Measurements from ENCODE around the gene CEP164. TPM values are rescaled to one million over a fixed set of nuclear protein-coding genes. Genes with fewer than 3 reads are reported as not detected.

The CEP164 gene
- total RNA-seq, 2 experiments from 2014 or later: 23.9 to 24.6 TPM

DNA sequence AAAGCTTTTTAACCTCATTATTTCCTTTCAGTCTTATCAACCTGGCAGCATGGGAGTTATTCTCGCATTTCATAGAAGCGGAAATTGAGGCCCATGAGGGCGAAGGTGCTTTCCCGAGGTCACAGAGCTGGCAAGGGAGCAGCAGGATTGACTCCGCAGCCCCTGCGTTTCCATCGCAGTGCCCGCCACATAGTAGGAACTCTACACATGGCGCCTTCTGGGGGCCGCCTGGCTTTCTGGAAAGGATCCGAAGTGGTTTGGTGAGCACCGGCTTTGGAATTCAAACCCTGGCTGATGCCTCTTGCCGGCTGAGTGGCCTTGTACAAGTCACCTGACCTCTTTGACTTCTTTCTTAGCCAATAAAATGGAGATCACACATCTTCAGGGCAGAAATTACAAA, 93.4 kb downstream of the CEP164 start:
- no peak overlapping the region for H3K27ac Mint-ChIP-seq
- intact Hi-C loops (cut with micrococcal nuclease): loop anchor here (10.0 kb wide), 1 partner anchor 634 kb away; no protein-coding TSS in a partner anchor
- no peak for DNase-seq
- CTCF ChIA-PET: no interaction called here
- H3K36me3 Mint-ChIP-seq (ENCODE audit: low read depth): no peaks in the 10 kb centered on the region
- H3K9me3 Mint-ChIP-seq: no peaks in the 10 kb centered on the region
- no peaks in the 10 kb centered on the region for H3K4me1 Mint-ChIP-seq (ENCODE audit: low read depth)
- peaks cover 2% of the 10 kb centered on the region for H3K27me3 Mint-ChIP-seq (ENCODE audit: low read depth)
- H3K4me3 Mint-ChIP-seq: no peak overlapping the region

DNA sequence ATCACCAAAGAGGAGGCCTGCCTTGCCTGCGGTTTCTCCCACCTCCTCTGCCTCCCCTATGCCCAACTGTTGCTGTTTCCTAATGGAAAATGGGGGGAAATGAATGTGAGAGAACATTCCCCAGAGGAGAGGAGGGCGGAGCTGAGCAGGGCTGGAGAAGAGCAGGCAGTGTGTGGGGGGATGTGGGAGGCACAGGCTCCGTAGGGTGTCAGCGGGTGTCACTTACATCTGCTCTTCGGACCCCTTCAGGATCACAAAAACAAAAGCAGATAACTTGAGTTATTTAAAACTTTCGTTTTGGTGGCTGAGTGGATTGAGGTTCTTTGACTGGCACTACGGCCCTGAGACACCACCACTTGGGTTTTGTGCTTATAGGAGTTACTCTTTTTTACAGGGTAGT, 93.8 kb downstream of the CEP164 start:
- H3K36me3 Mint-ChIP-seq (ENCODE audit: low read depth): no peaks in the 10 kb centered on the region
- CTCF ChIA-PET: no interaction called here
- no peak overlapping the region for H3K27ac Mint-ChIP-seq

GRCh38 chr11:117423046-117423575, 95.5 kb downstream of the CEP164 start:
- Mint-ChIP-seq H3K36me3 (ENCODE audit: low read depth) (no peaks in the 10 kb centered on the region), H3K9me3 (no peaks in the 10 kb centered on the region), H3K27me3 (ENCODE audit: low read depth) (peaks cover 4% of the 10 kb centered on the region), H3K27ac (no peak overlapping the region), H3K4me1 (ENCODE audit: low read depth) (no peaks in the 10 kb centered on the region), H3K4me3 (no peak overlapping the region)
- CTCF ChIA-PET: interaction anchor here (0.7 to 1.1 kb wide), 2 partner anchors 199 to 264 kb away, joined by 3 to 5 read pairs; no protein-coding TSS in a partner anchor
- intact Hi-C loops (cut with micrococcal nuclease): loop anchor here (10.0 kb wide), 1 partner anchor 632 kb away; no protein-coding TSS in a partner anchor
- no peak for DNase-seq

More for the DNA sequence above, 93.8 kb downstream of the CEP164 start:
- Mint-ChIP-seq H3K4me3 (no peak overlapping the region), H3K4me1 (ENCODE audit: low read depth) (no peaks in the 10 kb centered on the region), H3K27me3 (ENCODE audit: low read depth) (peaks cover 4% of the 10 kb centered on the region), H3K9me3 (no peaks in the 10 kb centered on the region)
- intact Hi-C loops (cut with micrococcal nuclease): loop anchor here (10.0 kb wide), 1 partner anchor 633 kb away; no protein-coding TSS in a partner anchor
- no peak for DNase-seq

DNA sequence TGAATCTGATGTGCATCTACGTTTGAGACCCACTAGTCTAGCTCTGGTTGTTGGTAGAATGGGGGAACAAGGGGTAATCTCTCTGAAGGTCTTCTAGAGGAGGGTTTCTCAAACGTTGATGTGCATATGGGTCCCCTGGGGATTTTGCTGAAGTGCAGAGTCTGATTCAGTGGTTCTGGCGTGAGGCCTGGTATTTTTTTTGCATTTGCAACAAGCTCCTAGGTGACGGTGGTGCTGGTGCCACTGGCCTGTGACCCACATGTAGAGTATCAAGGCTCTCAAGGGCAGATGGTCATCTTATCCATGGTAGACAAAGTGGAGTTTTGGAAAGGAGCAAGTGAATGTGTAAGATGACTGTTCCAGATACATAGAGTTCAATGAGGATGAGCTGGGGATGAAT, 97.1 kb downstream of the CEP164 start:
- no peak overlapping the region for H3K27ac Mint-ChIP-seq
- peaks cover 4% of the 10 kb centered on the region for H3K27me3 Mint-ChIP-seq (ENCODE audit: low read depth)
- no peaks in the 10 kb centered on the region for H3K4me1 Mint-ChIP-seq (ENCODE audit: low read depth)
- H3K4me3 Mint-ChIP-seq: no peak overlapping the region
- CTCF ChIA-PET: interaction anchor here (0.5 to 3.9 kb wide), 11 partner anchors 10 to 628 kb away, joined by 3 to 52 read pairs (median 8); no protein-coding TSS in a partner anchor
- intact Hi-C loops (cut with micrococcal nuclease): loop anchor here (5.0 to 10.0 kb wide), 3 partner anchors 198 to 630 kb away; no protein-coding TSS in a partner anchor
- H3K9me3 Mint-ChIP-seq: no peaks in the 10 kb centered on the region
- H3K36me3 Mint-ChIP-seq (ENCODE audit: low read depth): no peaks in the 10 kb centered on the region
- DNase-seq: no peak

DNA sequence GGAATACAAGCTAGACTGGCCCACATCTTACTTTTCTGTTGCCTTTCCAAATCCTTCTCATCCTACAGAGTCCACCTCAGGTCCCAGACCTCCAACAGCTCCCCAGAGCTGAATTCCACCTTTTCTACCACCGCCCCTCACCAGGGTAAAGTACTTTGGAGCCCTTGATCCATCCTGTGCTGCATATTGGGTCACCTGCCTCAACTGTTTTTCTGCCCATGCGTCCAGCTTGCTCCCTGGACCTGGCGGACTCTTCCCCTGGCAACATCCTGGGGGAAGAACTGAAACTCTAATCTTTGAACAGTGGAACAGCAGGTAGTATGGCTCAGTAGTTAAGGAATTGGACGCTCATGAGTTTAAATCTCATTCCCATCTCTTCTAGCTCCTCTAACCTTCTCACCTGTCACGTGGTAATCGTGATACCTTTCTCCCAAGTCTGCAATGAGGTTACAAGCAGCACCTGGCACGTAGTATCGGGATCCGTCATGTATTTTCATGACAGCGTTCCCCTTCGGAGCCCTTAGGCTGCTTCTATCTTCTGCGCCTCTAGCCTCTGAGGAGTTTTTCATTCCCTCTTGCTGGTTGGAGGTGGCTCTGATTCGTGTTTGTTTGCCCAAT, 98.1 kb downstream of the CEP164 start:
- Mint-ChIP-seq H3K27ac (no peak overlapping the region), H3K36me3 (ENCODE audit: low read depth) (no peaks in the 10 kb centered on the region), H3K27me3 (ENCODE audit: low read depth) (peaks cover 4% of the 10 kb centered on the region), H3K9me3 (no peaks in the 10 kb centered on the region), H3K4me3 (no peak overlapping the region), H3K4me1 (ENCODE audit: low read depth) (no peaks in the 10 kb centered on the region)
- DNase-seq: no peak
- CTCF ChIA-PET: interaction anchor here (0.5 to 3.9 kb wide), 57 partner anchors 11 to 630 kb away, joined by 3 to 52 read pairs (median 4); no protein-coding TSS in a partner anchor
- intact Hi-C loops (cut with micrococcal nuclease): loop anchor here (1.0 to 10.0 kb wide), 5 partner anchors 197 to 629 kb away; no protein-coding TSS in a partner anchor

DNA sequence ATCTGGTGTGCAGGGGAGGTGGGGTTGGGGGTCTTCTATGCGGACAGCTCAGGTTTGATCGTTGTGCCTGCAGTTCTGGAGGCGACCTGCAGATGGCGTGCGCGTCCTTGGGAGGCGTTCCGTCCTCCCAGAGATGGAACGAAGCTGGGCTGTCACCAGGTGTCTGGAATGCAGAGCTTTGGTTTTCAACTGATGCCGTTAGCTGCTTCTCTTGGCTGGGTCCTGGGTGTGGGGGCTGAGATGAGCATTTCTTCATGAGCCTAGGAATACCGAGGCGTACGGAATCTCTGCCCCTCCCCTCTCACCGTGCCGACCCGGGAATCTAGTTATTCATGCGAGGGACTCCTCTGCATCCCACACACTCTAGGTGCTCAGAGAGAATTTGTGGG, 98.6 kb downstream of the CEP164 start:
- Mint-ChIP-seq H3K9me3 (no peaks in the 10 kb centered on the region), H3K4me3 (no peak overlapping the region), H3K36me3 (ENCODE audit: low read depth) (no peaks in the 10 kb centered on the region), H3K4me1 (ENCODE audit: low read depth) (no peaks in the 10 kb centered on the region), H3K27me3 (ENCODE audit: low read depth) (peaks cover 4% of the 10 kb centered on the region), H3K27ac (no peak overlapping the region)
- peak; percentile 84 for DNase-seq
- intact Hi-C loops (cut with micrococcal nuclease): loop anchor here (1.0 to 10.0 kb wide), 5 partner anchors 196 to 629 kb away; no protein-coding TSS in a partner anchor
- CTCF ChIA-PET: interaction anchor here (0.5 to 3.9 kb wide), 56 partner anchors 11 to 629 kb away, joined by 3 to 52 read pairs (median 4); no protein-coding TSS in a partner anchor

DNA sequence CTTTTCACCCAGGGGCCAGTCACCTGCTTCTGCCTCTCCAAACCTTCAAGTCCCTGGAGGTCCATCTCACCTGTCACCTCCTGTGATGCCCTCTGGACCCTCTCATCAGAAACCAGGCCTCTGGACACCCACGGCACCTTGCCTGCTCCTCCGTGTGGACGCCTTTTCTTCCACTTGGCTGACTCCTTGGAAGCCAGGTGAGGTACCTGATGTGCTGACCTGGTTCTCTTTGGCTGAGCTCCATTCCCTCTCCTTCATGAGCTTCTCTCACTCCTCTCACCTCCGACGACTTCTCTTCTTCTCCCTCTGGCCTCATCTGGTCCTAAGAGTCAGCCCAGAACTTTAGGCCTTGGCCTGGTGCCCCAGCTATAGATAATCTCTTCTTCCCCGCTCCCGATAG, 99.3 kb downstream of the CEP164 start:
- no peaks in the 10 kb centered on the region for H3K4me1 Mint-ChIP-seq (ENCODE audit: low read depth)
- no peak overlapping the region for H3K27ac Mint-ChIP-seq
- no peak for DNase-seq
- no peaks in the 10 kb centered on the region for H3K36me3 Mint-ChIP-seq (ENCODE audit: low read depth)
- CTCF ChIA-PET: interaction anchor here (0.6 to 3.9 kb wide), 31 partner anchors 12 to 629 kb away, joined by 3 to 52 read pairs (median 5); no protein-coding TSS in a partner anchor
- no peak overlapping the region for H3K4me3 Mint-ChIP-seq
- no peaks in the 10 kb centered on the region for H3K9me3 Mint-ChIP-seq
- intact Hi-C loops (cut with micrococcal nuclease): loop anchor here (1.0 to 10.0 kb wide), 5 partner anchors 195 to 628 kb away; no protein-coding TSS in a partner anchor
- peaks cover 4% of the 10 kb centered on the region for H3K27me3 Mint-ChIP-seq (ENCODE audit: low read depth)

DNA sequence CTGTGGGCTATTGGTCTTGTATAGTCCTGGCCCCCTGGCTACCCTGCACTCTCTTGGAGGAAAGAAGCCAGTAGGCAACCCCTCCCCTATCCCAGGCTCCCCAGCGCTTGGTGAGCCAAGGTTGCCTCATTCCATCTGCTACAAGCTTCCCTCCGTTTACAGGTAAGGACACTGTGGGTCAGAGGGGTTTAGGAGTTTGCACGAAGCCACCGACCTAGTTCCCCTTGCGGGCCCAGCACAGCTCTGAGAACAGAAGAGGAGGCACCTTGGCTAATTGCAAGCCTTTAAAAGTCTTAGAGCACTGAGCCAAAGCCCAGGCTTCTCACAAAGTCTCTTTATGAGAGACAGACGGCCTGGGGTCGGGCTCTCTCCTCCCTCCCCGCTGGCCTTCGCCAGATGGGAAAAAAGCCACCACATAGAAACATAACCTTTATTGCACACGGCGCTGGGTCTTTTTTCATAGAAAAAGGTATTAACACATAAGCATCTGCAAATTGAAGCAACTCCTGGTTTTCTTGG, 99.8 kb downstream of the CEP164 start:
- CTCF ChIA-PET: interaction anchor here (0.6 to 3.9 kb wide), 16 partner anchors 13 to 390 kb away, joined by 3 to 52 read pairs (median 8); no protein-coding TSS in a partner anchor
- no peaks in the 10 kb centered on the region for H3K9me3 Mint-ChIP-seq
- H3K4me3 Mint-ChIP-seq: no peak overlapping the region

DNA sequence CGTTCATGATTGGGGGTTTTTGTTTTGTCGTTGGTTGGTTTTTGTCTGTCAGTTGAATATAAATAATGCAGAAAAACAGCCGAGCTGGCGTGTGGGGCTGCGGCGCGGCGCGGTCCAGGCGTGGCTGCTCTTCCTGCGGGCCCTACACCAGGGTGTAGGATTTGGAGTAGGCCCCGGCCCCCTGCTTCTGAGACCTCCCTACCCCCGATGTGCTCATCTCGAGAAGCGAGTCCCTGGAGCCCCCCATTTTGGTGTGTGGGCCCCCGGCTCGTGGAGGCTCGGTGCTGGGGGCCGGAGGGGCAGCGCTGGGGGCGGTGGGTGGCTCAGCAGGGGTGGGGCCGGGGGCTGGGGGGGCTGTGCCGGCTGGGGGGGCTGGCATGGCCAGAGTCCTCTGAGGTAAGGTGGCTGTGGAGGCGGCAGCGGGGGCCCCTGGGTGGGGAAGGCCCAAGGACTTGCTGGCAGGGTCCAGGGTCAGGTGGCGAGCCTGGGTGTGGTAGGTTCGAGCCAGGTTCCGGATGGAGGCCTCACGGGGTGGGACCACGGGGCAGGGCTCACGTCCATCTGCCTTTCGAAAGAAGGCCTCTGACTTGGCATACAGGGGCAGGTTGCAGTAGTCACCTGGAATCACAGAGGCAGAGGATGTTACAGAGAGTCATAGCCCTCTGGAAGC, 100.7 kb downstream of the CEP164 start:
- H3K27me3 Mint-ChIP-seq (ENCODE audit: low read depth): peaks cover 4% of the 10 kb centered on the region
- no peak overlapping the region for H3K4me3 Mint-ChIP-seq
- H3K9me3 Mint-ChIP-seq: no peaks in the 10 kb centered on the region
- no peak for DNase-seq
- H3K36me3 Mint-ChIP-seq (ENCODE audit: low read depth): no peaks in the 10 kb centered on the region
- intact Hi-C loops (cut with micrococcal nuclease): loop anchor here (5.0 to 10.0 kb wide), 3 partner anchors 194 to 626 kb away; no protein-coding TSS in a partner anchor
- CTCF ChIA-PET: interaction anchor here (1.0 to 3.9 kb wide), 3 partner anchors 86 to 389 kb away, joined by 3 to 52 read pairs (median 5); no protein-coding TSS in a partner anchor
- H3K27ac Mint-ChIP-seq: no peak overlapping the region
- no peaks in the 10 kb centered on the region for H3K4me1 Mint-ChIP-seq (ENCODE audit: low read depth)

More for the DNA sequence above, 99.8 kb downstream of the CEP164 start:
- DNase-seq: no peak
- Mint-ChIP-seq H3K27me3 (ENCODE audit: low read depth) (peaks cover 4% of the 10 kb centered on the region), H3K36me3 (ENCODE audit: low read depth) (no peaks in the 10 kb centered on the region), H3K4me1 (ENCODE audit: low read depth) (no peaks in the 10 kb centered on the region), H3K27ac (no peak overlapping the region)
- intact Hi-C loops (cut with micrococcal nuclease): loop anchor here (2.0 to 10.0 kb wide), 4 partner anchors 195 to 627 kb away; no protein-coding TSS in a partner anchor

GRCh38 chr11:117428856-117429229, 101.2 kb downstream of the CEP164 start:
- H3K27ac Mint-ChIP-seq: no peak overlapping the region
- H3K36me3 Mint-ChIP-seq (ENCODE audit: low read depth): no peaks in the 10 kb centered on the region
- CTCF ChIA-PET: interaction anchor here (1.6 kb wide), 1 partner anchor 388 kb away, joined by 5 read pairs; no protein-coding TSS in a partner anchor
- intact Hi-C loops (cut with micrococcal nuclease): loop anchor here (5.0 to 10.0 kb wide), 3 partner anchors 193 to 626 kb away; no protein-coding TSS in a partner anchor
- no peak overlapping the region for H3K4me3 Mint-ChIP-seq
- DNase-seq: no peak
- H3K4me1 Mint-ChIP-seq (ENCODE audit: low read depth): no peaks in the 10 kb centered on the region
- H3K27me3 Mint-ChIP-seq (ENCODE audit: low read depth): peaks cover 4% of the 10 kb centered on the region
- no peaks in the 10 kb centered on the region for H3K9me3 Mint-ChIP-seq

- intact Hi-C loops (cut with micrococcal nuclease): no loop called here
- peaks cover 4% of the 10 kb centered on the region for H3K27me3 Mint-ChIP-seq (ENCODE audit: low read depth)
- CTCF ChIA-PET: interaction anchor here (0.6 kb wide), 2 partner anchors 16 to 292 kb away, joined by 3 to 5 read pairs; no protein-coding TSS in a partner anchor
- H3K36me3 Mint-ChIP-seq (ENCODE audit: low read depth): no peaks in the 10 kb centered on the region
- DNase-seq: no peak
- no peak overlapping the region for H3K4me3 Mint-ChIP-seq
- H3K27ac Mint-ChIP-seq: no peak overlapping the region
- no peaks in the 10 kb centered on the region for H3K9me3 Mint-ChIP-seq
- no peaks in the 10 kb centered on the region for H3K4me1 Mint-ChIP-seq (ENCODE audit: low read depth)
Measured at GRCh38 chr11:117430293-117430955, 102.8 kb downstream of the CEP164 start.

All from activated naive CD4-positive, alpha-beta T cell treated with anti-CD3 and anti-CD28 coated beads for 36 hours (primary cell).